HEK293T (cell line): ENCODE data around the gene CSNK1D.

Experiments
- CTCF ChIA-PET: fragments of 350-600 bp; formaldehyde crosslinking; extraction: SDS; loops from one replicate; lab custom pipeline; 2021; ENCODE audit warnings: antibody characterized with exemption, inconsistent platforms; lab: Yijun Ruan, JAX
- POLR2A ChIA-PET: fragments of 350-600 bp; formaldehyde crosslinking; extraction: SDS; loops from one replicate; lab custom pipeline; 2020; ENCODE audit warnings: antibody characterized with exemption, inconsistent platforms; lab: Yijun Ruan, JAX
- DNase-seq: peaks from one replicate; pipeline ENCODE4 v3.0.0; 2012; ENCODE audit warnings: mixed read lengths; ENCODE audit errors: extremely low spot score
- ARNT ChIP-seq: fragments of 450-650 bp; IDR thresholded peaks from 2 replicates; pipeline ENCODE4 v1.6.1; 2017; ENCODE audit warnings: mild to moderate bottlenecking
- BHLHE40 ChIP-seq: fragments of 450-650 bp; IDR thresholded peaks from 2 replicates; pipeline ENCODE4 v1.6.1; 2016; ENCODE audit warnings: mild to moderate bottlenecking, moderate library complexity, borderline replicate concordance
- CTBP1 ChIP-seq: fragments of 450-650 bp; IDR thresholded peaks from 2 replicates; pipeline ENCODE4 v1.6.1; 2016; ENCODE audit warnings: borderline replicate concordance
- ELF4 ChIP-seq: fragments of 450-650 bp; IDR thresholded peaks from 2 replicates; pipeline ENCODE4 v1.6.1; 2017; ENCODE audit warnings: antibody characterized with exemption
- FOXA1 ChIP-seq: fragments of 450-650 bp; IDR thresholded peaks from 2 replicates; pipeline ENCODE4 v1.6.1; 2016; ENCODE audit warnings: mild to moderate bottlenecking
- FOXK2 ChIP-seq: fragments of 450-650 bp; IDR thresholded peaks from 2 replicates; pipeline ENCODE4 v1.6.1; 2016; ENCODE audit warnings: mild to moderate bottlenecking
- FOXM1 ChIP-seq: fragments of 450-650 bp; IDR thresholded peaks from 2 replicates; pipeline ENCODE4 v1.6.1; 2017; ENCODE audit warnings: mild to moderate bottlenecking, borderline replicate concordance
- HDGF ChIP-seq: fragments of 450-650 bp; IDR thresholded peaks from 2 replicates; pipeline ENCODE4 v1.6.1; 2017; ENCODE audit warnings: antibody characterized with exemption, borderline replicate concordance
- L3MBTL2 ChIP-seq: fragments of 450-650 bp; conservative IDR thresholded peaks from 2 replicates; pipeline ENCODE4 v1.6.1; 2016; ENCODE audit warnings: mild to moderate bottlenecking
- LEF1 ChIP-seq: fragments of 450-650 bp; IDR thresholded peaks from 2 replicates; pipeline ENCODE4 v1.6.1; 2017; ENCODE audit warnings: mild to moderate bottlenecking, borderline replicate concordance
- NFRKB ChIP-seq: fragments of 450-650 bp; IDR thresholded peaks from 2 replicates; pipeline ENCODE4 v1.6.1; 2016; ENCODE audit warnings: mild to moderate bottlenecking, moderate library complexity
- PKNOX1 ChIP-seq: fragments of 450-650 bp; IDR thresholded peaks from 2 replicates; pipeline ENCODE4 v1.6.1; 2016
- SP1 ChIP-seq: fragments of 450-650 bp; IDR thresholded peaks from 2 replicates; pipeline ENCODE4 v1.6.1; 2017
- SUZ12 ChIP-seq: fragments of 450-650 bp; IDR thresholded peaks from 2 replicates; pipeline ENCODE4 v1.6.1; 2016; ENCODE audit warnings: mild to moderate bottlenecking
- TARDBP ChIP-seq: fragments of 450-650 bp; IDR thresholded peaks from 2 replicates; pipeline ENCODE4 v1.6.1; 2016
- ZNF384 ChIP-seq: fragments of 450-650 bp; IDR thresholded peaks from 2 replicates; pipeline ENCODE4 v1.6.1; 2016

The CSNK1D gene

GRCh38 chr17:82274134-82275020 lies 877 bp upstream of the CSNK1D start:
- ChIA-PET POLR2A (interaction anchor here (1.0 to 4.0 kb wide), 6 partner anchors 9 to 23 kb away, joined by 3 to 30 read pairs (median 6); no protein-coding TSS in a partner anchor), CTCF (no interaction called here)
- TF ChIP-seq LEF1 (no peak), L3MBTL2 (peak; percentile 23; the same call in 1 of the 2 replicates)
- DNase-seq: no peak

DNA sequence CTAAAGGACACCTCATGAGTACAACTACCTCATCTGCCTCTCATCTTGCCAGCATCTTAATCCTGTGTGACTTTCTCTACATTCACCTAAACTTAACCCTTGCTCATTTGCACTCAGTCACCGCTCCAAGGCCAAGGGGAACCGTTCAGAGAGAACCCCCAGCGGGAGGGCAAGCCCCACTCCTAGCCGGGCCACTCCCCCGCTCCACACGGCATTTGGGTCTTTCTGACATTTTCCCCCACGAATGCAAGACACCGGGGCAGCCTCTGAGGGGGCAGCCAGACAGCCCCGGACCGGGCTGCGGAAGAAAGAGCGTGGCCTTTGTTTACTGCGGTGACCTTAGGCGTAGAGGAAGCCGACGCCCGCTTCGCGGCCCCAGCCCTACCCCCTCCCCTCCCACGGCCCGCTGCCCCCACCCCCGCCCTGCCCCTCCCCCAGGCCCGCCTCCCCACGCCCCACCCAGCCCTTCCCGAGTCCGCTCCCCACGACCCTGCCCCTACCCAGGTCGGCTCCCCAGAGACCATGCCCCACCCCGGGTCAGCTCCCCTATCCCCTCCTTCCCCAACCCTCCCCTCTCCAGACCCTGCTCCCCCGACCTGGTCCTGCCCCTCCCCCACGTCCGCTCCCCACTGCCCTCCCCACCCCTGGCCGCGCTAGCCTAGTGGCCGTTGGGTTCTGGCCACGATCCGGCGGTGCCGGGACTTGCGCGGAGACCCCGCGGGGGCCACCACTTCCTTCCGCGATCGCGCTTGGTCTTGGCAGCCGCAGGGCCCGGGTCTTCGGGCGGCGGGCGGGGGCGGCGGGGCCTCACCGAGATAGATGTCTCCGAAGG lies 789 bp downstream of the CSNK1D start:
- no peak for TF ChIP-seq NFRKB
- TF ChIP-seq ARNT: no peak
- no peak for TF ChIP-seq TARDBP
- no peak for TF ChIP-seq FOXA1
- TF ChIP-seq CTBP1: no peak
- TF ChIP-seq FOXK2: no peak
- TF ChIP-seq FOXM1: no peak
- TF ChIP-seq ZNF384: no peak
- DNase-seq: peak; percentile 63
- ChIA-PET POLR2A (interaction anchor here (1.0 to 4.0 kb wide), 5 partner anchors 10 to 25 kb away, joined by 4 to 30 read pairs (median 7); no protein-coding TSS in a partner anchor), CTCF (no interaction called here)

DNA sequence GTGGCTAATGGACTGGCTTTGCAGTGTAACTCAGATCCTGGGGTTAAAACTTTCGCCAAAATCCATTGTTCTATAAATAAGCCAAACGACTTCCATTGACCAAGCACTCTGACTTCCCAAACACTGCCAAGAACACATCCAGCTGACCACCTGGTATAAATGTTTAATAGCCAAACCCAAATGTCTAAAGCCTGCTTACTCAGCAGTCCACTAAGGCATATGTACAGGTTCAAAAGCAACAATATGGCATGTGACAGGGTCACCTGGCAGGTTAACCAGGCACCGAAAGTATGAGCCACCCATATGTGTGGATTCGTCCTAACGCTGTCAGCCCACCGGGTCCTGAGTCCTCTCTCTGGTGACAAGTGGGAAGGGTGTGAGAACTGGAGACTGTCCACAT lies 2.1 kb downstream of the CSNK1D start:
- no peak for DNase-seq
- POLR2A ChIA-PET: interaction anchor here (1.7 kb wide), 1 partner anchor 21 kb away, joined by 4 read pairs; no protein-coding TSS in a partner anchor
- TF ChIP-seq ZNF384 (no peak), FOXM1 (no peak), TARDBP (no peak)
- CTCF ChIA-PET: no interaction called here

- ChIA-PET CTCF (no interaction called here), POLR2A (interaction anchor here (1.7 kb wide), 1 partner anchor 22 kb away, joined by 4 read pairs; no protein-coding TSS in a partner anchor)
- TF ChIP-seq L3MBTL2 (no peak), PKNOX1 (no peak), SP1 (no peak), ARNT (no peak), LEF1 (no peak), ZNF384 (no peak), CTBP1 (no peak)
These were observed 2.8 kb downstream of the CSNK1D start for GRCh38 chr17:82270651-82271050.

DNA sequence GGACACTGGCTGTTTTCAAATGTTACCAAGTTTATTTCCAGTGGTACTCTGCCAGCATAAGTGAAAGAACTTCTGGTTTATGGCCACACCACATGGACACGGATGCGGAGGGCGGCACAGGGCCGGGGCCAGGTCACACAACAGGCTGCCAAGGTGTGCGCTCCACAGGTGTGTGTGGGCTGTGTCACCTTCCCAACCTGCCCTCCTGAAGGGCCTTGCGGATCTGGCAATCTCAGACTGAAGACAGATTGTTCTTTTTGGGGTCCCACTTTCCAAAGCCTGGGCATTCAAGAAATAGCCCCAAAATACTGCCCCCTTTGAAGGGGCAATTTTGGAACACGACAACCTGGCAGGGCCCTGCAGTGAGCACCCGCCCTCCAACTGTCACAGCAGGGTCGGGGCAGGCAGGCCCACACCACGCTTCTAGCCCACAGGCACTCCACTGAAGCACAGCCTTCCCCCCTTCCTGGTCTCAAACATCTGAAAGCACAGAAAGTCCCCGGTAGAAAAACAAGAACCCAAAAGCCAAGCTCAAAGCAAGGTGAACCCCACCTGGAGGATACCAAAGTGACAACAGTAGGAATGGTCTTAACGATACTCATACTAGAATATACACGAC lies 3.5 kb downstream of the CSNK1D start:
- ChIA-PET CTCF (no interaction called here), POLR2A (interaction anchor here (1.0 to 1.7 kb wide), 4 partner anchors 15 to 23 kb away, joined by 3 to 4 read pairs (median 4); no protein-coding TSS in a partner anchor)
- no peak for TF ChIP-seq FOXA1
- no peak for TF ChIP-seq SP1
- no peak for TF ChIP-seq HDGF
- no peak for TF ChIP-seq LEF1
- TF ChIP-seq NFRKB: no peak
- TF ChIP-seq TARDBP: no peak
- TF ChIP-seq ARNT: no peak
- no peak for TF ChIP-seq PKNOX1
- TF ChIP-seq CTBP1: no peak
- TF ChIP-seq ELF4: no peak
- TF ChIP-seq SUZ12: no peak
- no peak for TF ChIP-seq FOXK2
- no peak for TF ChIP-seq FOXM1
- TF ChIP-seq BHLHE40: no peak
- TF ChIP-seq L3MBTL2: no peak
- DNase-seq: no peak

More at GRCh38 chr17:82270651-82271050, 2.8 kb downstream of the CSNK1D start:
- no peak for DNase-seq

- TF ChIP-seq TARDBP: no peak
- TF ChIP-seq HDGF: no peak
- TF ChIP-seq ELF4: no peak
- no peak for TF ChIP-seq CTBP1
- TF ChIP-seq SUZ12: no peak
- no peak for TF ChIP-seq LEF1
- no peak for TF ChIP-seq FOXM1
- no peak for TF ChIP-seq SP1
- TF ChIP-seq BHLHE40: no peak
- no peak for TF ChIP-seq PKNOX1
- TF ChIP-seq FOXA1: no peak
- no peak for TF ChIP-seq ZNF384
- TF ChIP-seq ARNT: no peak
- TF ChIP-seq L3MBTL2: no peak
- TF ChIP-seq NFRKB: no peak
- TF ChIP-seq FOXK2: no peak
- ChIA-PET POLR2A (interaction anchor here (1.0 to 1.2 kb wide), 3 partner anchors 16 to 23 kb away, joined by 3 to 4 read pairs (median 3); no protein-coding TSS in a partner anchor), CTCF (no interaction called here)
- no peak for DNase-seq
These were observed 4.2 kb downstream of the CSNK1D start for GRCh38 chr17:82269138-82269881.
